Esophagus squamous epithelium (tissue), 5 donors: ENCODE measurements around the gene TBCD. TPM values are rescaled to one million over a fixed set of nuclear protein-coding genes. Genes with fewer than 3 reads are reported as not detected.
A peak's percentile ranks its signal among the peaks of the same experiment; 100 is the strongest.
"Not testable (repeated sequence)": the region's sequence is repeated elsewhere in the genome, so short reads cannot be mapped to it uniquely, and the experiment has no call there.

Experiments
- DNase-seq: peaks from one replicate; lab custom pipeline; 2025; lab: John Stamatoyannopoulos, UW
- H3K27ac ChIP-seq, 4 donors: fragments of 200-600 bp; sonication (generic); one replicate each; pipeline ENCODE4 v1.5.1; 2016 to 2019; ENCODE audit warnings: mild to moderate bottlenecking in 1 of 4
- H3K27me3 ChIP-seq, 4 donors: fragments of 200-600 bp; sonication (generic); 1 replicate in 3 of 4; 2 replicates in 1 of 4; pipeline versions ENCODE4 v1.5.1 to v1.6.0; 2017 to 2021; ENCODE audit warnings: antibody characterized with exemption in 1 of 4
- H3K36me3 ChIP-seq, 3 donors: fragments of 200-600 bp; sonication (generic); one replicate each; pipeline ENCODE4 v1.5.1; 2016 to 2019
- H3K4me1 ChIP-seq, 3 donors: fragments of 200-600 bp; sonication (generic); one replicate each; pipeline ENCODE4 v1.5.1; 2017 to 2019
- H3K4me3 ChIP-seq, 4 donors: fragments of 200-600 bp; sonication (generic); 1 replicate in 3 of 4; 2 replicates in 1 of 4; pipeline ENCODE4 v1.5.1; 2016 to 2019; ENCODE audit warnings: mild to moderate bottlenecking in 2 of 4, moderate library complexity in 1 of 4
- H3K9me3 ChIP-seq, 3 donors: fragments of 200-600 bp; sonication (generic); one replicate each; pipeline ENCODE4 v1.5.1; 2016 to 2019
- CTCF ChIP-seq, 6 experiments: fragments of 450-650 bp in 4 of 6; fragments of 200-600 bp in 2 of 6; sonication (generic) in 2 of 6; IDR thresholded peaks; one replicate each; pipeline ENCODE4 v1.5.1; 2016 to 2019; ENCODE audit warnings: antibody characterized with exemption in 6 of 6, mild to moderate bottlenecking in 4 of 6, moderate library complexity in 4 of 6
- POLR2A ChIP-seq, 4 donors: fragments of 450-650 bp; IDR thresholded peaks; one replicate each; pipeline ENCODE4 v1.6.1; 2017; ENCODE audit warnings: antibody characterized with exemption in 4 of 4, mild to moderate bottlenecking in 4 of 4, moderate library complexity in 3 of 4
- WGBS, 2 donors: methylation state at CpG; one replicate each; pipeline ENCODE4 v1.1.5; 2018; 5-methylcytosine and 5-hydroxymethylcytosine counted together
- intact Hi-C: fragments of 100-400 bp; cut with DNase I; formaldehyde crosslinking; loops from one replicate; pipeline ENCODE4 v1.15.0; 2022
- total RNA-seq, 4 donors: library from RNA; depleted of rRNA; stranded (reverse); fragments of >200 nt; gene quantifications; one replicate each; pipeline ENCODE4 v1.1.0, GENCODE V29; 2016
- donor health status: DM: yes; HTN: yes; CAD: no.

Gene TBCD
- total RNA-seq, 4 donors from 2014 or later = 38.8 to 58.3 (median 55.0) TPM

DNA sequence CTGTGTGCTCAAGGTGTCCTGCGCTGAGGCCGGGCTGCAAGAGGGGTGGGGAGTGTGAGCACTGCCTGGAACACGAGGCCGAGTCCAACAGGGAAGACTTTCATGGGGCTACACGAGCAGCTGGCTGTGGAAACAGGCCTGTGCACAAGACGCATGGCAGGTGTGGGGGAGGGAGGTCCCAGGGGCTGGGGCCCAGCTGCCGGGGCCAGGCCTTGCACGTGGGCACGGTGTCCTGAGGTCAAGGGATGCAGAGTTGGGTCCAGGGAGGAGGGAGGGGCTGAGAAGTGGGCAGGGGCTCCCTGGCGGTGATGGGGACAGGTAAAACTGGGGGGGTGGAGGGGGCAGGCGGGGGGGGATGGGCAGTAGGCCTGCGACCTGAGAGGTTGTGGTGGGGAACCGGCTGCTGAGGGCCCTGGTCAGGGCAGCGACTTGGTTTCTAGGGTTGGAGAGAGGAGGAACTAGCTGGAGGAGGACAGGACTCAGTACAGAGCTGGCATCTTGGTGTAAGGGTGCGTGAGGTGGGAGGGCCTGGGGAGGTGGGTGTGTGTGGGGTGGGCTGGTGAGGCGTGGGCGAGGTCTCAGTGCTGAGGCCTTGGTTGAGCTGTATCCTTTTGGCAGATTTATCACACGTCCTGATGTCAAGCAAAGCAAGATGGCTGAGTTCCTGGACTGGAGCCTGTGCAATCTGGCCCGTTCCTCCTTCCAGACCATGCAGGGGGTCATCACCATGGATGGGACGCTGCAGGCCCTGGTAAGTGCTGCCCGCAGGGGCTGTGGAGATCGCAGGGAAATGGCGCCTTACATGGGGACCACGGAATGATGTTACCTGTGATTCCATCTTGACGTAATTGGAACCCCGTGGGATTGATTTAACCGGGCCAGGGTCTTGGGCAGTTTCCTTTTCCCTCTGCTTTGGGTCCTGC lies 29.4 kb downstream of the TBCD start:
- H3K4me3 ChIP-seq = no peak overlapping the region
- H3K27me3 ChIP-seq = no peaks in the 10 kb centered on the region
- H3K27ac ChIP-seq = peak overlapping the region in 1 of 4 donors; percentile 39
- intact Hi-C loops = loop anchor here (10.0 kb wide), 1 partner anchor 134 kb away; no protein-coding TSS in a partner anchor
- WGBS, 2 donors = 75 to 80% methylated on average over 20 to 21 of the region's 27 CpGs
- no peak for DNase-seq
- H3K4me1 ChIP-seq = peaks cover 6 to 43% (median 7%) of the 10 kb centered on the region in 3 donors
- no peaks in the 10 kb centered on the region for H3K9me3 ChIP-seq
- peaks cover 0 to 37% (median 0%) of the 10 kb centered on the region in 3 donors for H3K36me3 ChIP-seq
- TF ChIP-seq CTCF (IDR thresholded peaks at IDR 0.05) (no peak), POLR2A (IDR thresholded peaks at IDR 0.05) (no peak)

DNA sequence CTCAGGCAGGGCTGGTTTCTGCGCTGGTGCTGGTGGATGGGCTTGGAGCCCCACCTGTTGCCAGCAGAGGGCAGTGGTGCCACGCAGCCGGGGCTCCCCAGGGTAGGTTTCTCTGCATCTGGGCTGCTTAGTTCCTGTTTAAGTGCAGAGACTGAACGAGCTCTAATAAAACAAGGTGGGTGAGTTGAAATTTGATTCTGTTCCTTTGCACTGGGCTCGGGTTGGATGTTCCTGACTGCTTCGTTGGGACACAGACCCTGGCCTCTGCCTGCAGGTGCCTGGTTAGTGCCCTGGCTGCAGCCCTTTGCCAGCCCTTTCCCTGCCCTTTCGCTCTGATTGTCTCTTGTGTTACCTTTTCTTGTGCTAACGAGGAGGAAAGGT lies 30.0 kb downstream of the TBCD start:
- intact Hi-C loops = loop anchor here (10.0 kb wide), 1 partner anchor 133 kb away; no protein-coding TSS in a partner anchor
- peaks cover 9 to 49% (median 14%) of the 10 kb centered on the region in 3 donors for H3K4me1 ChIP-seq
- H3K36me3 ChIP-seq = peaks cover 0 to 31% (median 0%) of the 10 kb centered on the region in 3 donors
- 20 to 24% methylated on average over 1 to 7 of the region's 8 CpGs for WGBS, 2 donors
- no peaks in the 10 kb centered on the region for H3K9me3 ChIP-seq
- H3K4me3 ChIP-seq = peak overlapping the region in 1 of 4 donors; percentile 28
- TF ChIP-seq POLR2A (IDR thresholded peaks at IDR 0.05) (no peak), CTCF (IDR thresholded peaks at IDR 0.05) (peak; percentile 94 to 99 (median 98))
- DNase-seq = peak; percentile 42
- H3K27me3 ChIP-seq = no peaks in the 10 kb centered on the region
- peak overlapping the region in 3 of 4 donors; percentile 39 to 62 (median 52) for H3K27ac ChIP-seq

DNA sequence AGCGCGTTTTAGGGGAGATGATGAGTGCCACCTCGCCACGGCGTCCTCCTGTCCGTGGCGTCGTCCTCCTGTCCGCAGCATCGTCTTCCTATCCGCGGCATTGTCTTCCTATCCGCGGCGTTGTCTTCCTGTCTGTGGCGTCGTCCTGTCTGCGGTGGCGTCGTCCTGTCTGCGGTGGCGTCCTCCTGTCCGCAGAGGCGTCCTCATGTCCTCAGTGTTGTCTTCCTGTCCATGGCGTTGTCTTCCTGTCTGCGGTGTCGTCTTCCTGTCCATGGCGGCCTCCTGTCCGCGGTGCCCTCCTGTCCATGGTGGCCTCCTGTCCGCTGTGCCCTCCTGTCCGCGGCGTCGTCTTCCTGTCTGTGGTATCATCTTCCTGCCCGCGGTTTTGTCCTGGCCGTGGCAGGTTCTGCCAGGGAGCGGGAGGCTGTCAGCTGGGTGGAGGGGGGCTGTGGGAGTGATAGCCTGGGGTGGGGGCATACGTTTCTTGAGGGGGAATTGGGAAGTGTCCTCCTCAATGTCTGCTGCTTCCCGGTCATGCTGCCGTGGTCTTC lies 30.9 kb downstream of the TBCD start:
- Histone ChIP-seq H3K9me3 (no peaks in the 10 kb centered on the region), H3K4me3 (peak overlapping the region in 1 of 4 donors; percentile 28), H3K4me1 (peaks cover 9 to 58% (median 16%) of the 10 kb centered on the region in 3 donors), H3K27ac (peak overlapping the region in 3 of 4 donors; percentile 39 to 62 (median 52)), H3K36me3 (peaks cover 0 to 30% (median 0%) of the 10 kb centered on the region in 3 donors), H3K27me3 (no peaks in the 10 kb centered on the region)
- TF ChIP-seq POLR2A (IDR thresholded peaks at IDR 0.05) (no peak), CTCF (IDR thresholded peaks at IDR 0.05) (no peak)
- intact Hi-C loops = loop anchor here (10.0 kb wide), 1 partner anchor 132 kb away; no protein-coding TSS in a partner anchor
- no peak for DNase-seq
- WGBS, 2 donors = 77 to 81% methylated on average over 28 to 38 of the region's 42 CpGs

DNA sequence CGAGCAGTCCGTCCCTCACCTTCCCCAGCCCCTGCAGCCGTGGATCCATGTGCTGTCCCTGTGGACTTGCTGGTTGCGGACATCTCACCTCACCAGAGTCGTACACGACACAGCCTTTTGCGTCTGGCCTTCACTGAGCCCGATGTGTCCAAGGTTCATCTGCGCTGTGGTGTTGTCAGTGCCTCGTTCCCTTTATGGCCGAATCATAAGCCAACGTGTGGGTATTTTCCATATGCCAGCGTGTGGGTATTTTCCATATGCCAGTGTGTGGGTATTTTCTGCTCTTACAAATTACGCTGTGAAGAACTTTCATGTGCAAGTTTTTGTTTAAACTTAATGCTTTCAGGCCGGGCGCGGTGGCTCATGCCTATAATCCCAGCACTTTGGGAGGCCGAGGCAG lies 31.6 kb downstream of the TBCD start:
- Histone ChIP-seq H3K27me3 (no peaks in the 10 kb centered on the region), H3K4me1 (peaks cover 9 to 65% (median 24%) of the 10 kb centered on the region in 3 donors), H3K4me3 (no peak overlapping the region), H3K27ac (peak overlapping the region in 1 of 4 donors; percentile 39), H3K36me3 (peaks cover 0 to 30% (median 0%) of the 10 kb centered on the region in 3 donors), H3K9me3 (no peaks in the 10 kb centered on the region)
- intact Hi-C loops = loop anchor here (10.0 kb wide), 1 partner anchor 131 kb away; no protein-coding TSS in a partner anchor
- DNase-seq = no peak
- 89 to 92% methylated on average over 13 to 18 of the region's 18 CpGs for WGBS, 2 donors
- TF ChIP-seq POLR2A (IDR thresholded peaks at IDR 0.05) (no peak), CTCF (IDR thresholded peaks at IDR 0.05) (no peak)

DNA sequence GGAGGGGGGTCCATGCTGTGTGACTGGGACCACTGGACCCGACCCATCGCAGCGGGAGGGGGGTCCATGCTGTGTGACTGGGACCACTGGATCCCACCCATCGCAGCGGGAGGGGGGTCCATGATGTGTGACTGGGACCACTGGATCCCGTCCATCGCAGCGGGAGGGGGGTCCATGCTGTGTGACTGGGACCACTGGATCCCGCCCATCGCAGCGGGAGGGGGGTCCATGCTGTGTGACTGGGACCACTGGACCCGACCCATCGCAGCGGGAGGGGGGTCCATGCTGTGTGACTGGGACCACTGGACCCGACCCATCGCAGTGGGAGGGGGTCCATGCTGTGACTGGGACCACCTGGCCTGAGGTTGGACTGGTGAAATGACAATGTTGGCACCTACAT lies 33.7 kb downstream of the TBCD start:
- 100% methylated on average over 3 of the region's 16 CpGs; no CpG with 5 or more reads in 1 of the 2 donors for WGBS, 2 donors
- DNase-seq, H3K4me3 ChIP-seq, H3K27me3 ChIP-seq, H3K9me3 ChIP-seq: not testable (repeated sequence)
- intact Hi-C loops = loop anchor here (10.0 kb wide), 1 partner anchor 129 kb away; no protein-coding TSS in a partner anchor
- H3K4me1 ChIP-seq = peaks cover 20 to 74% (median 26%) of the 10 kb centered on the region in 3 donors
- H3K36me3 ChIP-seq = peaks cover 0 to 36% (median 0%) of the 10 kb centered on the region in 3 donors
- H3K27ac ChIP-seq = peak overlapping the region in 3 of 4 donors; percentile 76 to 91 (median 87)
